PC-3 (cell line): ENCODE data around the gene PLPPR2. TPM values are rescaled to one million over a fixed set of nuclear protein-coding genes. Genes with fewer than 3 reads are reported as not detected.

ENCODE experiments used
- ATAC-seq: fragments of 200-7000 bp; cut with Tn5 transposase; 2 replicates; pipeline ENCODE4 v1.9.1; 2020; ENCODE audit warnings: mild to moderate bottlenecking, moderate library complexity
- BruUV-seq: library from RNA; stranded (reverse); fragments of 400-500 nt; replicated peaks from 2 replicates; lab custom pipeline; 2021; lab: Mats Ljungman, UMichigan
- CTCF ChIA-PET: fragments of 300-600 bp; sonication (Branson Sonifier 250); formaldehyde crosslinking; loops from one replicate; lab custom pipeline; 2022; ENCODE audit warnings: antibody characterized with exemption; lab: Charles Lee
- POLR2A ChIA-PET: fragments of 300-600 bp; sonication (Branson Sonifier 250); formaldehyde crosslinking; loops from one replicate; lab custom pipeline; 2022; ENCODE audit warnings: antibody characterized with exemption; ENCODE audit not compliant: unreplicated experiment; lab: Charles Lee
- DNase-seq: peaks from one replicate; pipeline ENCODE4 v3.0.0-alpha.2; 2015
- H2AFZ ChIP-seq: fragments of 300-600 bp; sonication (generic); 2 replicates; pipeline ENCODE4 v1.6.0; 2016; ENCODE audit warnings: antibody characterized with exemption, low read length
- H3F3A ChIP-seq: fragments of 300-600 bp; sonication (generic); one replicate; pipeline ENCODE4 v1.6.0; 2017; ENCODE audit warnings: antibody characterized with exemption, low read length, control low read depth, mild to moderate bottlenecking; ENCODE audit not compliant: unreplicated experiment
- H3K27ac ChIP-seq: fragments of 300-600 bp; sonication (generic); 2 replicates; pipeline ENCODE4 v1.5.1; 2016; ENCODE audit warnings: mild to moderate bottlenecking, low read length
- H3K27me3 ChIP-seq: fragments of 300-600 bp; sonication (generic); 2 replicates; pipeline ENCODE4 v1.6.1; 2016; ENCODE audit warnings: low read length, mixed read lengths
- H3K36me3 ChIP-seq: fragments of 300-600 bp; sonication (generic); 2 replicates; pipeline ENCODE4 v1.6.1; 2016; ENCODE audit warnings: low read depth, mixed run types, low read length, mixed read lengths
- H3K4me1 ChIP-seq: fragments of 300-600 bp; sonication (generic); 2 replicates; pipeline ENCODE4 v1.5.1; 2016; ENCODE audit warnings: low read length; ENCODE audit not compliant: insufficient read depth
- H3K4me2 ChIP-seq: fragments of 300-600 bp; sonication (generic); 2 replicates; pipeline ENCODE4 v1.6.0; 2016; ENCODE audit warnings: low read length
- H3K4me3 ChIP-seq: fragments of 300-600 bp; sonication (generic); 2 replicates; pipeline ENCODE4 v1.5.1; 2016; ENCODE audit warnings: mild to moderate bottlenecking, low read length, mixed read lengths
- H3K79me2 ChIP-seq: fragments of 300-600 bp; sonication (generic); 2 replicates; pipeline ENCODE4 v1.6.1; 2017; ENCODE audit warnings: low read length, mixed read lengths
- H3K9ac ChIP-seq: fragments of 300-600 bp; sonication (generic); 2 replicates; pipeline ENCODE4 v1.6.0; 2016; ENCODE audit warnings: mild to moderate bottlenecking, low read length
- H3K9me2 ChIP-seq: fragments of 300-600 bp; sonication (generic); replicated peaks from 2 replicates; pipeline ENCODE4 v1.6.1; 2016; ENCODE audit warnings: mixed run types, low read length, mixed read lengths
- H3K9me3 ChIP-seq: fragments of 300-600 bp; sonication (generic); 2 replicates; pipeline ENCODE4 v1.6.1; 2016; ENCODE audit warnings: low read length, mixed read lengths
- H4K20me1 ChIP-seq: fragments of 300-600 bp; sonication (generic); 2 replicates; pipeline ENCODE4 v1.6.1; 2016; ENCODE audit warnings: low read length, mixed read lengths
- EZH2 ChIP-seq: fragments of 300-600 bp; sonication (generic); IDR thresholded peaks from one replicate; pipeline ENCODE4 v1.6.1; 2017; ENCODE audit warnings: antibody characterized with exemption, mild to moderate bottlenecking, low read length; ENCODE audit not compliant: unreplicated experiment
- EZH2phosphoT487 ChIP-seq: fragments of 300-600 bp; sonication (generic); IDR thresholded peaks from 2 replicates; pipeline ENCODE4 v1.6.1; 2018; ENCODE audit warnings: mild to moderate bottlenecking, antibody characterized with exemption, low read length, borderline replicate concordance
- intact Hi-C: fragments of 100-400 bp; cut with micrococcal nuclease; formaldehyde crosslinking; loops from 2 replicates; pipeline ENCODE4 v1.9.0; 2023
- total RNA-seq: library from RNA; depleted of rRNA; stranded (reverse); fragments of >200 nt; gene quantifications from 2 replicates; pipeline ENCODE4 v1.2.3, GENCODE V29; 2014
- TF ChIP-seq, protein P1 (sequence below): fragments of 300-600 bp; sonication (generic); conservative IDR thresholded peaks from 2 replicates; pipeline ENCODE4 v1.5.1; 2017; ENCODE audit warnings: antibody characterized with exemption, low read depth, mild to moderate bottlenecking, low read length

PLPPR2 gene
- total RNA-seq, 1 experiment from 2014 or later, result 38.0 TPM

DNA sequence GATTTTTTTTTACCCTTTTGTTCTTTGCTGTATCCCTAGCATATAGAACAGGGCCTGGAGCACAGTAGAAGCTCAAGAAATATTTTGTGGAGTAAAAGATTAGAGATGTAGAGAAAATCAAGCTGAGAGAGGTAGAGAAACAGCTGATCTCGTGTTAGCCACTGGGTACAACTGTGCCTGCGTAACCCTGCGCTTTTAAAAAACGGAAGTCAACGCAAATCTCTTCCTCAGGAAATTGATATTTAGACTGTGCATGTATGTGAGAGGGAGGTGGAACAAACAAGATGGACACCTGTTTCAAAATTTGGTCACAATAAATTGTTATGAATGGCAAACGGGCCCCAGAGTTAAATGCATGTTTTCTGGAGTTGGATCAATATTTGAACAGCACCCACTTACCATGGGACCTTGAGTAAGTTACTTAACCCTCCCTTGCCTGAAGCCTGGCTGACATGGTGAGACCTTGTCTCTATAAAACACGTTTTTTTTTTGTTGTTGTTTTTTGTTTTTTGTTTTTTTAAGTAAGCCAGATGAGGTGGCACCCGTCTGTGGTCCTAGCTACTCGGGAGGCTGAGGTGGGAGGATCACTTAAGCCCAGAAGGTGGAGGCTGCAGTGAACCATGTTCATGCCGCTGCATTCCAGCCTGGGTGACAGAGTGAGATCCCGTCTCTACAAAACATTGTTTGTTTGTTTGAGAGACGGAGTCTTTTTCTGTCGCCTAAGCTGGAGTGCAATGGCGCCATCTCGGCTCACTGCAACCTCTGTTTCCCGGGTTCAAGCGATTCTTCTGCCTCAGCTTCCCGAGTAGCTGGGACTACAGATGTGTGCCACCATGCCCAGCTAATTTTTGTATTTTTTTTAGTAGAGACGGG, 32.2 kb downstream of the PLPPR2 start:
- peaks cover 16% of the 10 kb centered on the region for H3K4me1 ChIP-seq
- no TSS peak for BruUV-seq
- no peak overlapping the region for H3K4me2 ChIP-seq
- H3K9ac ChIP-seq, result no peak overlapping the region
- H3K9me3 ChIP-seq, result no peaks in the 10 kb centered on the region
- no peaks in the 10 kb centered on the region for H3F3A ChIP-seq
- H2AFZ ChIP-seq, result no peak overlapping the region
- ChIA-PET CTCF (no interaction called here), POLR2A (no interaction called here)
- no peaks in the 10 kb centered on the region for H4K20me1 ChIP-seq
- H3K4me3 ChIP-seq, result no peak overlapping the region
- H3K9me2 ChIP-seq, result no peaks in the 10 kb centered on the region
- ATAC-seq (no peak), DNase-seq (no peak)
- TF ChIP-seq EZH2, result no peak
- TF ChIP-seq, protein P1, sequence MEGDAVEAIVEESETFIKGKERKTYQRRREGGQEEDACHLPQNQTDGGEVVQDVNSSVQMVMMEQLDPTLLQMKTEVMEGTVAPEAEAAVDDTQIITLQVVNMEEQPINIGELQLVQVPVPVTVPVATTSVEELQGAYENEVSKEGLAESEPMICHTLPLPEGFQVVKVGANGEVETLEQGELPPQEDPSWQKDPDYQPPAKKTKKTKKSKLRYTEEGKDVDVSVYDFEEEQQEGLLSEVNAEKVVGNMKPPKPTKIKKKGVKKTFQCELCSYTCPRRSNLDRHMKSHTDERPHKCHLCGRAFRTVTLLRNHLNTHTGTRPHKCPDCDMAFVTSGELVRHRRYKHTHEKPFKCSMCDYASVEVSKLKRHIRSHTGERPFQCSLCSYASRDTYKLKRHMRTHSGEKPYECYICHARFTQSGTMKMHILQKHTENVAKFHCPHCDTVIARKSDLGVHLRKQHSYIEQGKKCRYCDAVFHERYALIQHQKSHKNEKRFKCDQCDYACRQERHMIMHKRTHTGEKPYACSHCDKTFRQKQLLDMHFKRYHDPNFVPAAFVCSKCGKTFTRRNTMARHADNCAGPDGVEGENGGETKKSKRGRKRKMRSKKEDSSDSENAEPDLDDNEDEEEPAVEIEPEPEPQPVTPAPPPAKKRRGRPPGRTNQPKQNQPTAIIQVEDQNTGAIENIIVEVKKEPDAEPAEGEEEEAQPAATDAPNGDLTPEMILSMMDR, result no peak
- no peak for TF ChIP-seq EZH2phosphoT487
- no peaks in the 10 kb centered on the region for H3K27me3 ChIP-seq
- no peaks in the 10 kb centered on the region for H3K36me3 ChIP-seq
- intact Hi-C loops, result no loop called here
- no peak overlapping the region for H3K27ac ChIP-seq
- no peaks in the 10 kb centered on the region for H3K79me2 ChIP-seq

DNA sequence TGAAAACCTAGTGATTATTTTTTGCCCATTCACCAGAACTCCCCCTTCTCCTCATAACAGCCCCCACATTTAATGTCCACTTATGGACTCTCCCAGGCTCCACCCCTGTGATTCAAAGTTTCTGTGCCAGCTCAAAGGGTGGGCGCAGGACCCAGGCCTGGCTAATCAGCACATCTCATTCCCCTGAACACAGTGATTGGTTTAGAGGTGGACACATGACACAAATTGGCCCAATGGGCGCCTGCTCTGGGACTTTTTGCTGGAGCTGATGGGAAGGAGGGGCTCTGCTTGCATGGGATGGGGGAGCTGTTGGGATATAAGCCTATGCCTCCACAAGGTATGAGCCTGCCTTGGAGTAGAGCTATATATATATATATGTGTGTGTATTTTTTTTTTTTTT, 35.1 kb downstream of the PLPPR2 start:
- no peak overlapping the region for H3K4me2 ChIP-seq
- H3K9me2 ChIP-seq, result no peaks in the 10 kb centered on the region
- H2AFZ ChIP-seq, result no peak overlapping the region
- no peak overlapping the region for H3K9ac ChIP-seq
- no TSS peak for BruUV-seq
- H3F3A ChIP-seq, result no peaks in the 10 kb centered on the region
- TF ChIP-seq, protein P1, result no peak
- no peak for TF ChIP-seq EZH2phosphoT487
- no peak for TF ChIP-seq EZH2
- intact Hi-C loops, result no loop called here
- no peaks in the 10 kb centered on the region for H3K79me2 ChIP-seq
- H3K4me1 ChIP-seq, result no peaks in the 10 kb centered on the region
- H3K9me3 ChIP-seq, result no peaks in the 10 kb centered on the region
- H4K20me1 ChIP-seq, result no peaks in the 10 kb centered on the region
- no peak overlapping the region for H3K4me3 ChIP-seq
- H3K36me3 ChIP-seq, result no peaks in the 10 kb centered on the region
- no peaks in the 10 kb centered on the region for H3K27me3 ChIP-seq
- no peak overlapping the region for H3K27ac ChIP-seq
- ChIA-PET POLR2A (no interaction called here), CTCF (interaction anchor here (0.6 kb wide), 1 partner anchor 32 kb away, joined by 7 read pairs; no protein-coding TSS in a partner anchor)
- no peak for ATAC-seq
- no peak for DNase-seq
